Small intestine (tissue), 7 donors: ENCODE measurements around the gene ZNF182. TPM values are rescaled to one million over a fixed set of nuclear protein-coding genes. Genes with fewer than 3 reads are reported as not detected.
A peak's percentile ranks its signal among the peaks of the same experiment; 100 is the strongest.
"Not testable (repeated sequence)": the region's sequence is repeated elsewhere in the genome, so short reads cannot be mapped to it uniquely, and the experiment has no call there.

Experiments used
- DNase-seq, 2 donors: peaks; one replicate each; pipeline versions ENCODE4 v3.0.0 to v3.0.0-alpha.2; 2013
- FAIRE-seq: peaks from 2 replicates; lab custom pipeline; 2012; peaks lifted over from hg19 to GRCh38; lab: Jason Lieb, UNC
- H3K27ac ChIP-seq, 3 donors: one replicate each; pipeline ENCODE4 v1.5.1; 2013; ENCODE audit warnings: low read length in 2 of 3, mild to moderate bottlenecking in 2 of 3, control low read depth in 1 of 3, inconsistent platforms in 1 of 3, low read depth in 1 of 3, moderate library complexity in 1 of 3
- H3K27me3 ChIP-seq, 3 donors: one replicate each; pipeline ENCODE4 v1.6.1; 2013; ENCODE audit warnings: low read length in 3 of 3, inconsistent platforms in 1 of 3; ENCODE audit not compliant: control insufficient read depth in 3 of 3, insufficient read depth in 3 of 3
- H3K36me3 ChIP-seq, 3 donors: one replicate each; pipeline ENCODE4 v1.6.1; 2013; ENCODE audit warnings: low read length in 3 of 3, inconsistent platforms in 1 of 3, low read depth in 1 of 3, mild to moderate bottlenecking in 1 of 3, moderate library complexity in 1 of 3; ENCODE audit not compliant: control insufficient read depth in 3 of 3, insufficient read depth in 2 of 3
- H3K4me1 ChIP-seq, 3 donors: one replicate each; pipeline ENCODE4 v1.6.1; 2013; ENCODE audit warnings: low read length in 2 of 3, inconsistent platforms in 1 of 3, low read depth in 1 of 3, mild to moderate bottlenecking in 1 of 3, moderate library complexity in 1 of 3; ENCODE audit not compliant: control insufficient read depth in 3 of 3, insufficient read depth in 2 of 3
- H3K4me3 ChIP-seq, 3 donors: one replicate each; pipeline ENCODE4 v1.5.1; 2013; ENCODE audit warnings: low read length in 3 of 3, control low read depth in 1 of 3, inconsistent platforms in 1 of 3, low read depth in 1 of 3, mild to moderate bottlenecking in 1 of 3, moderate library complexity in 1 of 3
- H3K9me3 ChIP-seq, 2 donors: one replicate each; pipeline ENCODE4 v1.6.1; 2013; ENCODE audit warnings: low read depth in 1 of 2, low read length in 1 of 2; ENCODE audit not compliant: control insufficient read depth in 2 of 2, insufficient read depth in 1 of 2
- WGBS, 3 donors: extraction: QIAGEN DNeasy Blood & Tissue Kit; methylation state at CpG; one replicate each; pipeline ENCODE4 v1.1.7; 2013; 5-methylcytosine and 5-hydroxymethylcytosine counted together
- polyA plus RNA-seq, 4 donors: library from polyadenylated mRNA; stranded (reverse) in 3 of 4; unstranded in 1 of 4; fragments of 200-250 nt in 3 of 4; fragments of 120-200 nt in 1 of 4; gene quantifications; one replicate each; pipeline versions ENCODE4 v1.2.1 to v1.2.3, GENCODE V29; 2013
- donor health status: healthy with polysubstance abuse.
- donor health status: control.
- donor health status: control.
- donor health status: Bipolar disorder and iron deficiency.
- donor health status: healthy.

Gene ZNF182
- polyA plus RNA-seq, 4 donors, result 1.9 to 8.1 (median 2.2) TPM

- WGBS, 3 donors, result no CpG with 5 or more reads among the region's 2 CpGs
- DNase-seq, H3K27me3 ChIP-seq, H3K4me1 ChIP-seq, H3K9me3 ChIP-seq, H3K36me3 ChIP-seq, H3K27ac ChIP-seq, H3K4me3 ChIP-seq, FAIRE-seq: not testable (repeated sequence)
These were observed 5.7 kb upstream of the ZNF182 start for GRCh38 chrX:48009445-48009960.

GRCh38 chrX:48006688-48007087, 2.9 kb upstream of the ZNF182 start, which contains the start of gene SPACA5:
Gene SPACA5, plus strand, starts transcription at chrX:48006988. Its CDS starts 815 bp downstream, at chrX:48007803.
- WGBS, 3 donors, result no CpG with 5 or more reads among the region's 8 CpGs
- FAIRE-seq, H3K36me3 ChIP-seq: not testable (repeated sequence)

GRCh38 chrX:48003367-48003757, 427 bp downstream of the ZNF182 start:
- no peaks in the 10 kb centered on the region for H3K36me3 ChIP-seq
- peak overlapping the region; percentile 40 to 70 (median 41) for H3K4me3 ChIP-seq
- no peaks in the 10 kb centered on the region for H3K27me3 ChIP-seq
- peak overlapping the region in 2 of 3 donors; percentile 66 to 95 for H3K27ac ChIP-seq
- WGBS, 3 donors, result 1 to 32% (median 4%) methylated on average over 16 to 18 of the region's 18 CpGs
- peak; percentile 6 to 24 for DNase-seq
- H3K9me3 ChIP-seq, result no peaks in the 10 kb centered on the region
- no peaks in the 10 kb centered on the region for H3K4me1 ChIP-seq
- no peak for FAIRE-seq

More at GRCh38 chrX:48006688-48007087, 2.9 kb upstream of the ZNF182 start, which contains the start of gene SPACA5:
- not testable (repeated sequence) for H3K9me3 ChIP-seq, H3K27ac ChIP-seq, H3K4me1 ChIP-seq, H3K27me3 ChIP-seq, H3K4me3 ChIP-seq, DNase-seq

GRCh38 chrX:48002929-48003328, 860 bp downstream of the ZNF182 start:
- WGBS, 3 donors, result 41 to 55% (median 49%) methylated on average over 7 of the region's 7 CpGs
- no peak for DNase-seq
- H3K27ac ChIP-seq, result no peak overlapping the region

GRCh38 chrX:48002319-48002718, 1.5 kb downstream of the ZNF182 start:
- H3K4me3 ChIP-seq, result no peak overlapping the region
- no peaks in the 10 kb centered on the region for H3K4me1 ChIP-seq
- H3K27me3 ChIP-seq, result no peaks in the 10 kb centered on the region
- no peaks in the 10 kb centered on the region for H3K9me3 ChIP-seq
- no peak for FAIRE-seq
- H3K27ac ChIP-seq, result no peak overlapping the region
- no peaks in the 10 kb centered on the region for H3K36me3 ChIP-seq
- 71 to 81% (median 78%) methylated on average over 3 of the region's 3 CpGs for WGBS, 3 donors
- DNase-seq, result no peak

More at GRCh38 chrX:48002929-48003328, 860 bp downstream of the ZNF182 start:
- Histone ChIP-seq H3K9me3 (no peaks in the 10 kb centered on the region), H3K4me1 (no peaks in the 10 kb centered on the region), H3K4me3 (peak overlapping the region in 2 of 3 donors; percentile 41 to 70), H3K36me3 (no peaks in the 10 kb centered on the region), H3K27me3 (no peaks in the 10 kb centered on the region)
- no peak for FAIRE-seq

GRCh38 chrX:48001260-48001659, 2.5 kb downstream of the ZNF182 start:
- Histone ChIP-seq H3K4me3 (no peak overlapping the region), H3K36me3 (peaks cover 0 to 6% (median 0%) of the 10 kb centered on the region in 3 donors), H3K27ac (no peak overlapping the region), H3K27me3 (no peaks in the 10 kb centered on the region), H3K9me3 (peaks cover 0 to 6% of the 10 kb centered on the region in 2 donors), H3K4me1 (no peaks in the 10 kb centered on the region)
- FAIRE-seq (no peak), DNase-seq (no peak)
- 80 to 100% (median 82%) methylated on average over 3 of the region's 3 CpGs for WGBS, 3 donors

GRCh38 chrX:47992669-47993068, 11.1 kb downstream of the ZNF182 start:
- no peaks in the 10 kb centered on the region for H3K27me3 ChIP-seq
- WGBS, 3 donors, result 84 to 99% (median 92%) methylated on average over 2 of the region's 2 CpGs
- H3K4me1 ChIP-seq, result no peaks in the 10 kb centered on the region
- DNase-seq (no peak), FAIRE-seq (no peak)
- H3K27ac ChIP-seq, result no peak overlapping the region
- H3K9me3 ChIP-seq, result peaks cover 0 to 17% of the 10 kb centered on the region in 2 donors
- peaks cover 0 to 24% (median 0%) of the 10 kb centered on the region in 3 donors for H3K36me3 ChIP-seq
- no peak overlapping the region for H3K4me3 ChIP-seq

- WGBS, 3 donors, result 85 to 91% (median 88%) methylated on average over 1 of the region's 1 CpG
- FAIRE-seq, result no peak
These were observed 11.8 kb downstream of the ZNF182 start for GRCh38 chrX:47992095-47992380.

More at GRCh38 chrX:47992095-47992380, 11.8 kb downstream of the ZNF182 start:
- no peaks in the 10 kb centered on the region for H3K27me3 ChIP-seq
- H3K4me1 ChIP-seq, result no peaks in the 10 kb centered on the region
- peaks cover 0 to 16% of the 10 kb centered on the region in 2 donors for H3K9me3 ChIP-seq
- H3K36me3 ChIP-seq, result peaks cover 0 to 23% (median 0%) of the 10 kb centered on the region in 3 donors
- no peak for DNase-seq
- H3K27ac ChIP-seq, result no peak overlapping the region
- no peak overlapping the region for H3K4me3 ChIP-seq
